ENCODE results near the gene GNAI2.
A peak's percentile ranks its signal among the peaks of the same experiment; 100 is the strongest.

Gene GNAI2

DNA sequence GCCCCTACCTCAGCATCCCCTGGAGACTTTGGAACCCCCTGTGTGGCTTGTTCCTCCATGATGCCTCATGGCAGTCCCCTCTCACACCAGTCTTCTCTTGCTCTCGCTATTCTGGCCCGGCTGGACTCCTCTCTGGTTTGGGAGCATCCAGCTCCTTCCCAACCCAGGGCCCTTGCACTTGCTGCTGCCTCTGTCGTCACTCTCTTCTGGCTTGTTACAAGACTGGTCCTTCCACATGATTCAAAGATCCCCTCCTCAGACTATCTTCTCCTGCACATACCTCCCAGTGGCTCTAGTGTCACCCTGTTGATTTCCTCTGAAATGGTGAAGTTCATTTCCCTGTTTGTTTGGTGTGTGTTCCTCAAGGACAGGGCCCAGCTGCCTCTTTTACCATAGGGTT, 6.5 kb upstream of the GNAI2 start:
- TF ChIP-seq CTCF (conservative IDR thresholded peaks at IDR 0.05): no peak
- no peak overlapping the region for H3K27ac ChIP-seq

DNA sequence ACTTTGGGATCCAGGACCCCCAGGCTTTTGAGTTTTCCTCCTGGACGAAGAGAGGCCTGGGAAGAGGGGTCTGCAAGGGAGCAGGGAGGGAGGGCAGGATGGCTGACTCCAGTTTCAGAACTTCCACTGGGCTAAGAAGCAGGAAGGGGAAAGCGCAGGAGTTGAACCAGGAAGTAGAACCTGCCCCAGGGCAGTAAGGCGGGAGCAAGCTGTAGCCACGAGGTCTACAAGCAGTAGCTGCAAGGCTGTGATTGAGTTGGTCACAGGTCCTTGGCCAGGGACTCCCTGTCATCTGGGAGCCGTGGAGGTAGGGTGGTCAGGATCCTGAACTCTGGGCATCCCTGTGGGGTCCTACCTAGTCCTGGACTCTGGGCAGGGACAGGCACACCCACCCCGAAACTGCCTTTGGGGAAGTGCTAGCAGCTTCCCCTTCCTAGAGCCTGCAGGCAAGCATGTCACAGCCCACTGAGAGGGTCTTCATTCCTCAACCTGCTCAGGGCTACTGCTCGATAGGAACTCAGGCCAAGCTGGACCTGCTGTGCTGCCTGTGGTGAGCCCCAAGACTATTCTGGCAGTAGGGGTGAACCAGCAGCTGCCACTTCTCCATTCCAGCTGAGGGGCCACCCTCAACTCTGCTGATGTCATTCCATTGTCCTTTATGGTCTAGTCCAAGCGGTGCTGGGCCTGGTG, 5.8 kb upstream of the GNAI2 start:
- TF ChIP-seq CTCF (conservative IDR thresholded peaks at IDR 0.05): no peak
- no peak overlapping the region for H3K27ac ChIP-seq

- no peak overlapping the region for H3K27ac ChIP-seq
- no peak for TF ChIP-seq CTCF (conservative IDR thresholded peaks at IDR 0.05)
Observed at GRCh38 chr3:50230794-50231125, 5.2 kb upstream of the GNAI2 start.

GRCh38 chr3:50231581-50231980, 4.4 kb upstream of the GNAI2 start:
- no peak for TF ChIP-seq CTCF (conservative IDR thresholded peaks at IDR 0.05)
- H3K27ac ChIP-seq: no peak overlapping the region

DNA sequence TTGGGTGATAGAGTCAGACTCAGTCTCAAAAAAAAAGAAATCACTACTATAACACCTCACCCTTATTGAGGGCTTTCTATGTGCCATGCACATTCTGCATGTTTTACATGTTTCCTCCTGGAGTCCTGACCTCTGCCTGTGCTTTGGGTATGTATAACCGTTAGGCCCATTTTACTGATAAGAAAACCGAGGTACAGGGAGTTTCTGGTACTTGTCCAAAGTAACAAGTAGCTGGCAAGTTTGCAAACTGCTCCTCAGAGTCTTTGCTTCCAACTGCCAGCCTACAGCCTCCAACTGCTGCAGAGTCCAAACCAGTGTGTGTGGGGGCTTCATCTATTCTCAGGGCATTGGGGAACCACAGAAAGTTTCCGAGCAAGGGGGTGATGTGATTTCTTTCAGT, 3.7 kb upstream of the GNAI2 start:
- no peak for TF ChIP-seq CTCF (conservative IDR thresholded peaks at IDR 0.05)
- H3K27ac ChIP-seq: no peak overlapping the region

DNA sequence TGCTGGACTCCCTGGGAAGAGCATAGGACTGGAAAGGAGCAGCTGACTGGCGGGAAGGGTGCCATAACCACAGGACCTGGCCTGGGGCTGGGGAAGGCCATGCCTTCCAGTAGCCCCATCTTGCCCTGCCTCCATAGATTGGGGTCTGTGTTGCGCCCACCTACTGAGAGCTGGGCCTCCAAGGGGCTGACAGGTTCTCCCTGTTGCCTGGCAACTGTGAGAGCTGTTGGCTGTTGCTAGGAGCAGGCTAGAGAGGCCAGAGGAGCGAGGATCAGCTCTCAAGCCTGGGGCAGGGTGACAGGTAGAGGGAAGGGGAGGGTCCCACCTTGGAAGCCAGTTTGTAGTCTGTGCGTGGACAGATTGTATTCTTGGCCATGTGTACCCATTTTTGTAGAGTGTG, 2.8 kb upstream of the GNAI2 start:
- no peak for TF ChIP-seq CTCF (conservative IDR thresholded peaks at IDR 0.05)
- no peak overlapping the region for H3K27ac ChIP-seq

- H3K27ac ChIP-seq: peak overlapping the region; percentile 73
- TF ChIP-seq CTCF (conservative IDR thresholded peaks at IDR 0.05): no peak
Observed at GRCh38 chr3:50236484-50237132, 604 bp downstream of the GNAI2 start.

All from VCaP (cell line).